ENCODE data around the gene DSCAM. TPM values are rescaled to one million over a fixed set of nuclear protein-coding genes. Genes with fewer than 3 reads are reported as not detected.

The DSCAM gene
- total and polyA plus RNA-seq, 10 donors, result 0.02 to 2.7 (median 2.0) TPM

GRCh38 chr21:40688106-40688864 lies 158.7 kb downstream of the DSCAM start:
- DNase-seq, result no peak
- no peak overlapping the region for H3K4me3 ChIP-seq
- peaks cover 0 to 4% (median 0%) of the 10 kb centered on the region in 8 donors for H3K9me3 ChIP-seq
- no peaks in the 10 kb centered on the region for H3K27me3 ChIP-seq (replicated peaks in 1 of 7)
- no peak overlapping the region for H3K27ac ChIP-seq
- no peaks in the 10 kb centered on the region for H3K4me1 ChIP-seq
- WGBS, 5 donors, result 29 to 49% (median 31%) methylated on average over 5 of the region's 5 CpGs
- intact Hi-C loops (cut with DNase I; ENCODE audit: low total_unique reads), result no loop called here
- no peaks in the 10 kb centered on the region for H3K36me3 ChIP-seq
- TF ChIP-seq POLR2AphosphoS5 (IDR thresholded peaks at IDR 0.05) (no peak), CTCF (IDR thresholded peaks at IDR 0.05 in 8 of 11, conservative IDR thresholded peaks at IDR 0.05 in 3 of 11) (no peak), POLR2A (IDR thresholded peaks at IDR 0.05) (no peak)

- WGBS, 5 donors, result 53 to 72% (median 57%) methylated on average over 4 of the region's 4 CpGs
These were observed 159.3 kb downstream of the DSCAM start for GRCh38 chr21:40687625-40688024.

GRCh38 chr21:40686526-40686925 lies 160.4 kb downstream of the DSCAM start:
- no peak overlapping the region for H3K27ac ChIP-seq
- no peak for TF ChIP-seq POLR2A (IDR thresholded peaks at IDR 0.05)
- no peak for TF ChIP-seq POLR2AphosphoS5 (IDR thresholded peaks at IDR 0.05)
- no peak for TF ChIP-seq CTCF (IDR thresholded peaks at IDR 0.05 in 8 of 11, conservative IDR thresholded peaks at IDR 0.05 in 3 of 11)
- no peak overlapping the region for H3K4me3 ChIP-seq
- intact Hi-C loops (cut with DNase I; ENCODE audit: low total_unique reads), result no loop called here
- peaks cover 0 to 16% (median 0%) of the 10 kb centered on the region in 8 donors for H3K9me3 ChIP-seq
- 88 to 91% (median 90%) methylated on average over 5 of the region's 5 CpGs for WGBS, 5 donors
- no peak for DNase-seq
- no peaks in the 10 kb centered on the region for H3K36me3 ChIP-seq
- H3K27me3 ChIP-seq (replicated peaks in 1 of 7), result no peaks in the 10 kb centered on the region
- no peaks in the 10 kb centered on the region for H3K4me1 ChIP-seq

More at GRCh38 chr21:40687625-40688024, 159.3 kb downstream of the DSCAM start:
- no peak for TF ChIP-seq POLR2AphosphoS5 (IDR thresholded peaks at IDR 0.05)
- TF ChIP-seq POLR2A (IDR thresholded peaks at IDR 0.05), result no peak
- TF ChIP-seq CTCF (IDR thresholded peaks at IDR 0.05 in 8 of 11, conservative IDR thresholded peaks at IDR 0.05 in 3 of 11), result no peak
- H3K27ac ChIP-seq, result no peak overlapping the region
- intact Hi-C loops (cut with DNase I; ENCODE audit: low total_unique reads), result no loop called here
- H3K27me3 ChIP-seq (replicated peaks in 1 of 7), result no peaks in the 10 kb centered on the region
- no peaks in the 10 kb centered on the region for H3K36me3 ChIP-seq
- H3K4me1 ChIP-seq, result no peaks in the 10 kb centered on the region
- H3K9me3 ChIP-seq, result peaks cover 0 to 9% (median 0%) of the 10 kb centered on the region in 8 donors
- no peak for DNase-seq
- H3K4me3 ChIP-seq, result no peak overlapping the region

- Histone ChIP-seq H3K27me3 (replicated peaks in 1 of 7) (no peaks in the 10 kb centered on the region), H3K27ac (no peak overlapping the region), H3K4me3 (no peak overlapping the region), H3K36me3 (no peaks in the 10 kb centered on the region), H3K4me1 (no peaks in the 10 kb centered on the region), H3K9me3 (peaks cover 0 to 18% (median 0%) of the 10 kb centered on the region in 8 donors)
- WGBS, 5 donors, result 77 to 91% (median 83%) methylated on average over 3 of the region's 3 CpGs
- DNase-seq, result no peak
- intact Hi-C loops (cut with DNase I; ENCODE audit: low total_unique reads), result no loop called here
- TF ChIP-seq CTCF (IDR thresholded peaks at IDR 0.05 in 8 of 11, conservative IDR thresholded peaks at IDR 0.05 in 3 of 11), result no peak
- no peak for TF ChIP-seq POLR2AphosphoS5 (IDR thresholded peaks at IDR 0.05)
These were observed 161.8 kb downstream of the DSCAM start for GRCh38 chr21:40685141-40685540.

Measured in spleen (tissue), 11 donors.